Right cardiac atrium (tissue), 5 donors: ENCODE results near the gene CAMK2N2. TPM values are rescaled to one million over a fixed set of nuclear protein-coding genes. Genes with fewer than 3 reads are reported as not detected.
A peak's percentile ranks its signal among the peaks of the same experiment; 100 is the strongest.
"Not testable (repeated sequence)": the region's sequence is repeated elsewhere in the genome, so short reads cannot be mapped to it uniquely, and the experiment has no call there.

ENCODE experiments used
- ATAC-seq, 2 donors: fragments of 200-7000 bp; cut with Tn5 transposase; one replicate each; pipeline versions ENCODE4 v1.8.0 to v1.9.1; 2020; ENCODE audit warnings: moderate library complexity in 2 of 2, mild to moderate bottlenecking in 1 of 2
- DNase-seq, 3 donors: peaks; one replicate each; pipeline ENCODE4 v3.0.0-alpha.2; 2020
- H3K27ac ChIP-seq: one replicate; pipeline ENCODE4 v1.5.1; 2013; ENCODE audit warnings: mild to moderate bottlenecking, low read length, control low read depth, moderate library complexity
- H3K27me3 ChIP-seq: one replicate; pipeline ENCODE4 v1.6.1; 2013; ENCODE audit not compliant: control insufficient read depth, insufficient read depth
- H3K4me1 ChIP-seq: one replicate; pipeline ENCODE4 v1.6.1; 2013; ENCODE audit warnings: low read length; ENCODE audit not compliant: control insufficient read depth, insufficient read depth
- H3K4me3 ChIP-seq: one replicate; pipeline ENCODE4 v1.5.1; 2013; ENCODE audit warnings: low read length, control low read depth
- H3K9me3 ChIP-seq: one replicate; pipeline ENCODE4 v1.6.1; 2013; ENCODE audit warnings: low read length; ENCODE audit not compliant: control insufficient read depth
- WGBS: extraction: QIAGEN DNeasy Blood & Tissue Kit; methylation state at CpG from one replicate; pipeline ENCODE4 v1.1.7; 2013; 5-methylcytosine and 5-hydroxymethylcytosine counted together
- intact Hi-C, 4 donors: fragments of 100-400 bp; cut with DNase I; formaldehyde crosslinking; loops; one replicate each; pipeline versions ENCODE4 v1.11.0 to v1.14.0; 2022 to 2023
- polyA plus RNA-seq: library from polyadenylated mRNA; stranded (reverse); fragments of 200-250 nt; gene quantifications from one replicate; pipeline ENCODE4 v1.2.3, GENCODE V29; 2013
- total RNA-seq, 4 donors: library from RNA; stranded (reverse); fragmentation: NEBNext Ultra II Directional; extraction: Animal tissue kit (Norgen Biotek cat#: 25700); gene quantifications; one replicate each; pipeline ENCODE4 v1.2.1, GENCODE V29; 2021
- donor health status: healthy with polysubstance abuse.
- donor health status: DM: no; HTN: yes; CAD: no.
- donor health status: DM: no; HTN: no; CAD: no.
- donor health status: DM: no; HTN: yes; CAD: no; lungs with severe emphysema.
- donor health status: DM: yes; HTN: yes; CAD: no.

The CAMK2N2 gene
- total and polyA plus RNA-seq, 5 donors, result 0.07 to 0.50 TPM; not detected in 3

DNA sequence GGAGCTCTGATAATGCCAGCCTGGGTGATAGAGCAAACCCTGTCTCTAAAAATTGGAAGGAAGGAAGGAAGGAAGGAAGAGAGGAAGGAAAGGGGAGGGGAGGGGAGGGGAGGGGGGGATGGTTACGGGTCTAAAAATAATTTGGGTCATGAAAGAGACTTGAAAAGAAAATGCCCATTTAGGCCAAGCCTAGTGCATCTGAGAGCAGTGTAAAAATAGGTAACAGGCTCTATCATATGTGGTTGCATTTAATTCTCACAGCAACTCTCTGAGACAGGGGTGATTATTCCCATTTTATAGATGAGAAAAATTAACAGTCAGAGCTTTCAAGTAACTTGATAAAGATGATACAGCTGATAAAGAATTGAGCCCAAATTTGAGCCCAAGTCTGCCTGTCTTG, 10.9 kb upstream of the CAMK2N2 start:
- H3K27ac ChIP-seq, result no peak overlapping the region
- no peaks in the 10 kb centered on the region for H3K27me3 ChIP-seq
- no peaks in the 10 kb centered on the region for H3K9me3 ChIP-seq
- H3K4me3 ChIP-seq, result no peak overlapping the region
- intact Hi-C loops, result no loop called here
- no peak for ATAC-seq
- H3K4me1 ChIP-seq, result no peaks in the 10 kb centered on the region
- WGBS, result 32% methylated on average over 1 of the region's 1 CpG
- DNase-seq, result no peak

DNA sequence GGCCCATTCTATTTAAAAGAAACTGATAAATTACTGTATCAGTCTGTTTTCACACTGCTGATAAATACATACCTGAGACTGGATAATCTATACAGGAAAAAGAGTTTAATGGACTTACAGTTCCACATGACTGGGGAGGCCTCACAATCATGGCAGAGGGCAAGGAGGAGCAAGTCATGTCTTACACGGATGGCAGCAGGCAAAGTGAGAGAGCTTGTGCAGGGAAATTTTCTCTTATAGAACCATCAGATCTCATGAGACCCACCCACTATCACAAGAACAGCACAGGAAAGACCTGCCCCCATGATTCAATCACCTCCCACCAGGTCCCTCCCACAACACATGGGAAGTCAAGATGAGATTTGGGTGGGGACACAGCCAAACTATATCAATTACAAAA, 5.9 kb upstream of the CAMK2N2 start:
- intact Hi-C loops, H3K27ac ChIP-seq, H3K27me3 ChIP-seq, H3K9me3 ChIP-seq, H3K4me3 ChIP-seq, DNase-seq, ATAC-seq, H3K4me1 ChIP-seq: not testable (repeated sequence)
- 88% methylated on average over 1 of the region's 1 CpG for WGBS

GRCh38 chr3:184262764-184263179, 1.4 kb upstream of the CAMK2N2 start:
- H3K9me3 ChIP-seq, result no peaks in the 10 kb centered on the region
- H3K4me3 ChIP-seq, result no peak overlapping the region
- DNase-seq (no peak), ATAC-seq (no peak)
- intact Hi-C loops, result no loop called here
- 15% methylated on average over 15 of the region's 15 CpGs for WGBS
- peaks cover 3% of the 10 kb centered on the region for H3K4me1 ChIP-seq
- H3K27ac ChIP-seq, result no peak overlapping the region
- H3K27me3 ChIP-seq, result no peaks in the 10 kb centered on the region

- ATAC-seq, result peak; percentile 9 to 22
- intact Hi-C loops, result no loop called here
- no peaks in the 10 kb centered on the region for H3K27me3 ChIP-seq
These were observed 756 bp upstream of the CAMK2N2 start for GRCh38 chr3:184261854-184262763.

DNA sequence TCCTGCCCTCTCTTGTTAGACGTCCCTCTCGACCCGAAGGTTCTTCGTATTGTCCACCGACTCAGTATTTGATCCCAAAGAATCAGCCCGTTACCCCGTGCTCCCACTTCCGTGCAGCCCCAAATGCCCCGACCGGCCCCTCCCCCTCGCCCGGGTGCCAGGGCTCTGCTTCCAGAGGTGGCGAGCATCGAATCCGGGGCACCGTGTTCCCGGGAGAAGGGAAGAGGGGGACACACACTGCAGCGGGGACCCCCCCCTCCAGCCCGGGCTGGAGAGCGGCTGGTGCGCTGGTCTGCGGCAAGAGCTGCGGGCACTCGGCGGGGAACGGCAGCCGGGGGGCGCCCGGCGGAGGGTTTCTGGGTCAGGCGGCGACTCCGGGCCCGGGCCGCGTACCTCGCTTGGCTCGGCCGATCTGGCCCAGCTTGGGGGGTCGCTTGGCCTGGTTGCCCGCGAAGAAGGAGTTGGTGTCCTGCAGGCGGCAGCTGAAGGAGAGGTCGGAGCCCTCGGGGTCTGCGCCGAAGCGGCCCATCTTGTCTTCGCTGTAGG, 556 bp downstream of the CAMK2N2 start:
- H3K4me1 ChIP-seq, result peaks cover 3% of the 10 kb centered on the region
- H3K27ac ChIP-seq, result no peak overlapping the region
- ATAC-seq, result no peak
- under 1% methylated on average over 49 of the region's 49 CpGs for WGBS
- no peaks in the 10 kb centered on the region for H3K27me3 ChIP-seq
- DNase-seq, result no peak
- intact Hi-C loops, result no loop called here
- H3K9me3 ChIP-seq, result no peaks in the 10 kb centered on the region
- H3K4me3 ChIP-seq, result peak overlapping the region; percentile 65

More at GRCh38 chr3:184261854-184262763, 756 bp upstream of the CAMK2N2 start:
- H3K4me3 ChIP-seq, result peak overlapping the region; percentile 65
- peaks cover 3% of the 10 kb centered on the region for H3K4me1 ChIP-seq
- DNase-seq, result no peak
- WGBS, result 2% methylated on average over 66 of the region's 66 CpGs
- H3K9me3 ChIP-seq, result no peaks in the 10 kb centered on the region
- H3K27ac ChIP-seq, result no peak overlapping the region

DNA sequence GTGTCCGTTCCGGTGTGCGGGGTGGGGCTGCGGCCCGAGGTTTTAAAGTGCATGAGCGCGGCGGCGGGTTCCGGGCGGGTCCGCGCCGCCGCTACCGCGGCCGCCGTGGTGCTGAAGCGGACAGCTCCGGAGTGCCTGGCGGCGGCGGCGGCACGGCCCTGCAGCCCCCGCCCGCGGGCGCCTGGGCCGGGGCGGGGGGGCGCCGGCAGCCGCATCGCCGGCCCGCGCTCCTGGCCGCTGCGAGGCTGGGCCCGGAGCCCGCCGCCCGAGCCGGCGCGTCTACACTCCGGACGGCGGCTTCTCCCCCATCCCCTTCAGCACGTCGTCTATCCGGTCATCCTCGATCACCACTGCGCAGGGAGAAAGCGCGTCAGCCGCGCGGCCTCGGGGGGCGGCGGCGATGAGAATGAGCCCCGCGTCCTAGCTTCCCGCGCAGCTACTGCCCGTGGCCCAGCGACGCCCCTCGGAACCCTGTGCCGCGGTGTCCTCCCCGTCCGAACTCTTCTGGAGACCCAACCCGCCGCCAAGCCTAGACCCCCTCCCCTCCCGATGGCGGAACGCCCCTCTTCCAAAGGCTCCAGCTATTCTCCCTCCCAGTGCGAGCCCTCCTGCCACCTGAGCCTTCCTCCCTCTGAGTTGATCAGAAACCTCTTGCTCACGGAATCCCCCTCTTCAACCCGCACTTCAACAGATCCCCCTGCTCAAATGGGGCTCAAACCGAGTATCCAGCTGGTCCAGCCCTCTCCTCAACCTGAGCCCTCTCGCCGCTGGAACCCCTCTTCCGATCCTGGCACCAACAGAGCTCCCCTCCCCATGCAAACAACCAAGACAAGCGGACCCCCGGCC, 1.3 kb downstream of the CAMK2N2 start:
- H3K4me3 ChIP-seq, result peak overlapping the region; percentile 34
- no peaks in the 10 kb centered on the region for H3K9me3 ChIP-seq
- peak; percentile 34 to 76 (median 70) for DNase-seq
- intact Hi-C loops, result no loop called here
- ATAC-seq, result peak; percentile 53
- H3K27ac ChIP-seq, result no peak overlapping the region
- no peaks in the 10 kb centered on the region for H3K27me3 ChIP-seq
- H3K4me1 ChIP-seq, result peaks cover 3% of the 10 kb centered on the region
- under 1% methylated on average over 91 of the region's 91 CpGs for WGBS

DNA sequence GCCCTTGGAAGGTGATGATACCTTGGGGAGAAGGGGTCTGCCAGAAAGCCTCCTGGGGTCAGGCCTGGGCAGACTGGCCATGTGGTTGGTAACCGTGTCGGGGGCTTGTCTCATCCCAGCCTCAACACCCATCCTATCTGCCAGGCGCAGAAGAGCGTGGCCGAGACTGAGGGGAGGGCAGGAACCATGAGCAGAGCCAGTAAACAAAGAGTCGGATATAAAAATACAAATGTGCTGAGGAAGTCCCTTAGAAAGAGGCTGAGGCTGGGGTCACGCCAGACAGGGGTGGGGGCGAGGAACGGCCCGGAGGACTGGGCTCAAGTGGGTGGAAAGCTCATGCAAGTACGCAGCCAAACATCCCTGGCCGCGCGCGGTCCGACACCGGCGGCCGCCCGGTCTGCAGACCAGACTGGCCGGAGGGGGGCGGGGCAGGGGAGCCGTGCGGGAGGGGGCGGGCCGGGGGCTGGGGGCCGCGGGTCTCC, 1.9 kb downstream of the CAMK2N2 start:
- H3K27ac ChIP-seq, result no peak overlapping the region
- ATAC-seq, result no peak
- DNase-seq, result no peak
- intact Hi-C loops, result no loop called here
- no peaks in the 10 kb centered on the region for H3K27me3 ChIP-seq
- peaks cover 3% of the 10 kb centered on the region for H3K4me1 ChIP-seq
- 11% methylated on average over 28 of the region's 28 CpGs for WGBS
- H3K9me3 ChIP-seq, result no peaks in the 10 kb centered on the region
- H3K4me3 ChIP-seq, result peak overlapping the region; percentile 34

DNA sequence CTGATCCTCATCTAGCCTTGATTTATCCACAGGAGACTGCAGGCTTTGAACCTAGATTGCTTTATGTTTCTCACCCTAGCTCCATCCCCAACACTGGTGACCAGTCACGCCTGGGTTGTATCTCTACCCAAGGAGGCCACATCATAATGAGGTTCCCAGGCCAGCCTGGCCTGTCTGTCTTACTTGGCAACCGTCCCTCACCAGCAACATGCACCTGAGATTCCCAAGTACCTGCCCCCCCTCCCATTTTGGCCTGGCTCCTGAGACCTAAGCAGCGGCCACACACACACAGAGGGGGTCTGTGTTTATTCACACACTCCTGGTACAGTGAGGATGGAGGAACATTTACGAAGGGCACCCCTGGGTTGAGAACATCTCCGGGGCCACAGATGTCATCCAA, 2.4 kb downstream of the CAMK2N2 start:
- ATAC-seq (no peak), DNase-seq (no peak)
- 87% methylated on average over 5 of the region's 5 CpGs for WGBS
- peaks cover 3% of the 10 kb centered on the region for H3K4me1 ChIP-seq
- H3K27me3 ChIP-seq, result no peaks in the 10 kb centered on the region
- H3K9me3 ChIP-seq, result no peaks in the 10 kb centered on the region
- intact Hi-C loops, result no loop called here
- no peak overlapping the region for H3K27ac ChIP-seq
- no peak overlapping the region for H3K4me3 ChIP-seq

GRCh38 chr3:184257083-184257915, 4.1 kb downstream of the CAMK2N2 start:
- WGBS, result 89% methylated on average over 23 of the region's 23 CpGs
- intact Hi-C loops, result no loop called here
- no peak overlapping the region for H3K4me3 ChIP-seq
- no peak for DNase-seq
- no peaks in the 10 kb centered on the region for H3K27me3 ChIP-seq
- ATAC-seq, result no peak
- H3K4me1 ChIP-seq, result peaks cover 3% of the 10 kb centered on the region
- H3K27ac ChIP-seq, result no peak overlapping the region
- no peaks in the 10 kb centered on the region for H3K9me3 ChIP-seq

- DNase-seq (no peak), ATAC-seq (no peak)
- WGBS, result 95% methylated on average over 3 of the region's 3 CpGs
- H3K4me1 ChIP-seq, result peaks cover 3% of the 10 kb centered on the region
- no peak overlapping the region for H3K4me3 ChIP-seq
- no peaks in the 10 kb centered on the region for H3K9me3 ChIP-seq
- intact Hi-C loops, result no loop called here
- no peak overlapping the region for H3K27ac ChIP-seq
- no peaks in the 10 kb centered on the region for H3K27me3 ChIP-seq
These were observed 5.9 kb downstream of the CAMK2N2 start for GRCh38 chr3:184255291-184256039.
